OCI-M2 (cell line): Measurements from ENCODE around the gene PACSIN2.

Experiments
- DNase-seq: peaks from one replicate; lab custom pipeline; 2025; ENCODE audit not compliant: unreplicated experiment; lab: John Stamatoyannopoulos, UW

The PACSIN2 gene

GRCh38 chr22:42831712-42832111, 183.2 kb downstream of the PACSIN2 start:
- DNase-seq: no peak

- DNase-seq: no peak
These were observed 184.8 kb downstream of the PACSIN2 start for GRCh38 chr22:42830161-42830560.

- DNase-seq: no peak
These were observed 185.6 kb downstream of the PACSIN2 start for GRCh38 chr22:42829302-42829701.

- DNase-seq: no peak
These were observed 189.2 kb downstream of the PACSIN2 start for GRCh38 chr22:42825796-42826195.

GRCh38 chr22:42821386-42821785, 193.6 kb downstream of the PACSIN2 start:
- no peak for DNase-seq

GRCh38 chr22:42820045-42820763, 194.7 kb downstream of the PACSIN2 start:
- DNase-seq: no peak
